HG02885 (cell line): ENCODE data around the gene SLC1A7.

Experiments used
- ATAC-seq: cut with Tn5 transposase; IDR thresholded peaks from one replicate; pipeline ENCODE4 v1.9.1; 2021; ENCODE audit warnings: mild to moderate bottlenecking; ENCODE audit not compliant: unreplicated experiment, poor library complexity

SLC1A7 gene

GRCh38 chr1:53134961-53135734 is 7.3 kb downstream of the SLC1A7 start:
- no peak for ATAC-seq

GRCh38 chr1:53134042-53134485 is 8.4 kb downstream of the SLC1A7 start:
- ATAC-seq: no peak

GRCh38 chr1:53133261-53134041 is 9.0 kb downstream of the SLC1A7 start:
- ATAC-seq: no peak

- no peak for ATAC-seq
Observed at GRCh38 chr1:53132176-53132575, 10.3 kb downstream of the SLC1A7 start.

GRCh38 chr1:53131590-53131938 is 10.9 kb downstream of the SLC1A7 start:
- ATAC-seq: no peak

- ATAC-seq: no peak
Observed at GRCh38 chr1:53130878-53131589, 11.4 kb downstream of the SLC1A7 start.

- ATAC-seq: no peak
Observed at GRCh38 chr1:53130598-53130877, 11.9 kb downstream of the SLC1A7 start.

- no peak for ATAC-seq
Observed at GRCh38 chr1:53129891-53130597, 12.4 kb downstream of the SLC1A7 start.

- no peak for ATAC-seq
Observed at GRCh38 chr1:53128401-53128800, 14.0 kb downstream of the SLC1A7 start.

- ATAC-seq: no peak
Observed at GRCh38 chr1:53127546-53127945, 14.9 kb downstream of the SLC1A7 start.

- ATAC-seq: no peak
Observed at GRCh38 chr1:53126495-53126894, 15.9 kb downstream of the SLC1A7 start.

GRCh38 chr1:53125623-53126360 is 16.6 kb downstream of the SLC1A7 start:
- no peak for ATAC-seq

GRCh38 chr1:53125122-53125521 is 17.3 kb downstream of the SLC1A7 start:
- no peak for ATAC-seq

- no peak for ATAC-seq
Observed at GRCh38 chr1:53123453-53124140, 18.8 kb downstream of the SLC1A7 start.

- no peak for ATAC-seq
Observed at GRCh38 chr1:53122961-53123413, 19.5 kb downstream of the SLC1A7 start.

GRCh38 chr1:53122201-53122885 is 20.1 kb downstream of the SLC1A7 start:
- ATAC-seq: no peak

- ATAC-seq: no peak
Observed at GRCh38 chr1:53121319-53122172, 20.9 kb downstream of the SLC1A7 start.

- no peak for ATAC-seq
Observed at GRCh38 chr1:53120659-53121058, 21.8 kb downstream of the SLC1A7 start.
